ENCODE measurements around the gene MRPL34.

The MRPL34 gene

DNA sequence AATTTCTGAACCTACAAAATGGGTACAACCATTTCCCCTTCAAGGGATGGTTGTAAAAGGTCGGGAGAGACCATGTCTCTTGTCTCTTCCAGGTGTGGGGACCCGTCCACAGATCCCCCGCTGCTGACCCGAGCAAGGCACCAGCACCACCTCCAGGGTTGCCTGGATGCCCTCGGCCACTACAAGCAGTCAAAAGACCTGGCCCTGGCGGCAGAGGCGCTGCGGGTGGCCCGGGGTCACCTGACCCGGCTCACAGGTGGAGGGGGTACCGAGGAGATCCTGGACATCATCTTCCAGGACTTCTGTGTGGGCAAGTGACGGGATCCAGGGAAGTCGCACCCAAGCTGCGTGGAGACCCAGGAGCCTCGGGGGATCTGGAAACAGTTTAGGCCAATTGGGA is 35.7 kb downstream of the MRPL34 start:
- no peak for DNase-seq (ENCODE audit: low read depth)

DNA sequence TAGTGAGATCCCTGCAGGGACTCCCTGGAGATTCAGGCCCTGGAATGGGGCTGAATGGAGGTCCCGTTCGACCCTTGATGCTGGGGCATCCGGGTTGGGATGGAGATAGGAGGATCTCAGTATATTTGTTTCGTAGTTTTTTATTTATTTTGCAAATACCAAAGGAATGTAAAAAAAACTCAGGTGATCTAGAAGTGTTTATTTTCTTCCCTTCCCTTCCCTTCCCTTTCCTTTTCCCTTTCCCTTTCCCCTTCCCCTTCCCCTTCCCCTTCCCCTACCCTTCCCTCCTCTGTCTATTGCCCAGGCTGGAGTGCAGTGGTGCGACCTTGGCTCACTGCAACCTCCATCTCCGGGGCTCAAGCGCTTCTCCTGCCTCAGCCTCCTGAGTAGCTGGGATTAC is 36.2 kb downstream of the MRPL34 start:
- no peak for DNase-seq (ENCODE audit: low read depth)

DNA sequence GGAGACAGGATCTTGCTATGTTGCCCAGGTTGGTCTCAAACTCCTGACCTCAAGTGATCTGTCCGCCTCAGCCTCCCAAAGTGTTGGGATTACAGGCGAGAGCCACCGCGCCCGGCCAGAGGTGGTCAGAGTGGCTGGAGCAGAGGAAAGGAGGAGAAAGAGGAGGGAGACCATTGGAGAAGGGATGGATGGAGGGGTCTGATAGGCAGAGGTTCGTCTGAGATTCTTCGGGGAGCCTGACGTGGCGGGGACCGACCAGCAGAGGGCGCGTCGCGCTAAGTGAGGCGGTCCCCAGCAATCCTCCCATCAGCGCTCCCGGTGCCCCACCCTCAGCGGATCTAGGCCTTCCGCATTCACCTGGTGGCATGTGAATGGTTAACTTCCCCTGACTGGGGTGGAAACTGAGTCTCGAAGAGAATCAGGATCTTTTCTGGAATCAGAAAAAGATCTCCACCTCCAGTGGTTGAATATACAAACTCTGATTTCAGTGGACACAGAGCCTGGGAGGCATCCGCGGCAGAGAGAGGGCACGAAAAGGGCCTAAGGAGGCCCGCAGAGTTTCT is 40.5 kb downstream of the MRPL34 start:
- peak; percentile 67 for DNase-seq (ENCODE audit: low read depth)

DNA sequence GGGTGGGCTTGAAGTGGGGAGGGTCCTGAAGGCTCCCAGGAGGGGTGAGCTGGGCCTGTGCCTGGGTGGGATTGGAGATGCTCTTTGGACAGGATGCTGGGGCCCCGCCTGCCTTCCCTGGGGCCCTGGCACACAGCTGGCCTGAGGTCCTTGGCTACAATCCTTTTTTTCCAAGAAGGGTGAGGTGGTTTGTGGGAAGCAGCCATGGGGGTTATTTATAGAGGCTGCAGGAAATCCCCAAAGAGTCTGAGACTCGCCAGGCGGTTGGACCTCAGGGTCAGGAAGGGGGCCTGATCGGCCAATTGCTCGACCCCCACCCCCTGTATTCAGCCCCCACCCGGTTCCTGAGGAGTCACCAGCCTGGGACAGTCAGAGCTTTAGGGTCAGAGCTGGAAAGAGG is 41.7 kb downstream of the MRPL34 start:
- no peak for DNase-seq (ENCODE audit: low read depth)

DNA sequence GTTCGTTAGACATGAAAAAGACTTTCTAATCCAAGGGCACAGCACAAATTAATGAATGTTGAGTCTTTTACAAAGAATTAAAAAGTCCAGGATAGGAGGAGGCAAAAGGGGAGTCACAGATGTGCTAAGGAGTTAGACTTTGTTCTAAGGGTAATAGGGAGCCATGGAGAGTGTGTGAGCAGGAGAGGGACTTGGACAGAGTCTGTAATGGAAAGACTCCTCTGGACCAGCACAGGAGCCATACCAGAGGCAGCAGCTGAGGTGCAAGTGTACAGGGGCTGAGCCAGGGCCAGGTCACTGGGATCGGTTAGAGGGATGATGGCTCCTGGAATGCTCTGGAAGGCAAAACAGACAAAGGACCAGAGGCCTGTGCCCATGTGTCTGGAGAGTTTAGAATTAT is 42.2 kb downstream of the MRPL34 start:
- DNase-seq (ENCODE audit: low read depth), result no peak

DNA sequence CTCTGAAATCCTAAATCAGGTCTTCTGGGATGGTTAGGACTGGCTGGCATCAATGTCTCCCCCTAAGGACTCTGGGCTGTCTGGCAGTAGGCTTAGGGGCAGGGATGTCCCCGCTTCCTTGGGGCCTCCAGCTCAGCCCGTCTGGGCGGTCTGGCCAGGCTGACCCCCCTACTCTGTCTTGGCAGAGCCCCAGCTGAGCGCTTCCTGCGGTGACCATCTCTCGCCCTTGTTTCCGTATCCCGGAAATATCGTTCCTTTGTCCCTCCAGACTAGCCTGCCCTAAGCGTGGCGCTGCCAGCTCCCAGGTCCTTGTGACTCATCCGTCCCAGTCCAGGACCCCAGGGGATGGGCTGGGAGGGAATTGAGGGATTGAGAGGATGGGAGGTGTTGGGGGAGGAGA is 43.0 kb downstream of the MRPL34 start:
- DNase-seq (ENCODE audit: low read depth), result no peak

DNA sequence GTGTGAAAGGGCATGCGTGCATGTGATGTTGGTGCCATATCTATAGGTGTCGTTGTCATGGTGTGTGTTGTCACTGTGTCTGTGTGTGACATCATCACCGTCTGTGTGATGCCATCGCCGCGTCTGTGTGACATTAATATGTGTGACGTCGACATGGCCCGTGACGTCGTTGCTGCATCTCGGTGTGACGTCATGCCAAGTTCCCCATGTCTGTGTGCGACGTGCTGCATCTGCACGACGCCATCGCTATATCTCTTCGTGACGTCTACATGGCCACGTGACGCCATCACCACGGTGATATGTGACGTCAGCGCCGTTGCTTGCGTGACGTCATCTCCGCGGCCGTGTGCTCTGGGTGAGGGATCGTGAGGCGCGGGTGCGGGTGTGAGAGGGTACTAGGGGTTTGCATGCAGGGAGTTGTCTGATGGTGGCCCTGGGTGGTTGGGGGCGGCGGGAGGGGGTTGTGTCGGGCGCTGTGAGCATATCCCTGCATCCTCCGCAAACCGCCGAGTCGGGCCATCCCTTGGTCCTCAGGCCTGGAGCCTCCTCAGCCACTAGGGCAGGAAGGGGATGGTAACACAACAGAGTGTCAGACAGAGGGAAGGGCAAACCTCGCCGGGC is 46.3 kb downstream of the MRPL34 start:
- no peak for DNase-seq (ENCODE audit: low read depth)

DNA sequence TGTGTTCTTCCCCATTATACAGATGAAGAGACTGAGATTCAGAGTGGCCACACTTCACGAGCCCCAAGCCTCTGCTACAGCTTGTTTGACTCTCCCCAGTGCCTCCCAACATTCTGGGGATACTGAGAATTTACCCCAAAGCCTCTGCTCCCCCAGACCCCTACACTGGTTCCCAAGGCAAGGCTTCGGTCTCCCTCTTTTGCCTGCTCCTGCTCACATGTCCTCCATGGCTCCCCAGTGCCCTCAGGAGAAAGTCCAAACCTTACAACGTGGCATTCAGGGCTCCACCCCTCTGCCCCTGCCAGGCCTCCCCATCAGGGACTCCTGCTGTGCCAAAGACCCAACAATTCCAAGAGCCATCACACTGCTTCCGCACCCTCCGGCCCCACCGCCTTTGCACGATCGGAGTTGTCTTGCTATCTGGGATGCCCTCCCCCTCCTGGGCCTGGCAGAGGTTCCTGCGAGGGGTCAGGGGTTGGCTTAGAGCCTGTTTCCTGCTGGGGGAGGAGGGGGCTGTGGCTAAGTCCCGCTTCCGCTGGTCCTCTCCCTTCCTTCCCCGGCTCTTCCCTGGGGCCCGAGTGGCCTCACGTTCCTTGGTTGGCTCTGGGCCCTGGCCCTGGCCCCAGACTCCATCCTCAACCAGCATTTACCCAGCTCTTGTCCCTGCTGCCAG is 47.1 kb downstream of the MRPL34 start:
- no peak for DNase-seq (ENCODE audit: low read depth)

DNA sequence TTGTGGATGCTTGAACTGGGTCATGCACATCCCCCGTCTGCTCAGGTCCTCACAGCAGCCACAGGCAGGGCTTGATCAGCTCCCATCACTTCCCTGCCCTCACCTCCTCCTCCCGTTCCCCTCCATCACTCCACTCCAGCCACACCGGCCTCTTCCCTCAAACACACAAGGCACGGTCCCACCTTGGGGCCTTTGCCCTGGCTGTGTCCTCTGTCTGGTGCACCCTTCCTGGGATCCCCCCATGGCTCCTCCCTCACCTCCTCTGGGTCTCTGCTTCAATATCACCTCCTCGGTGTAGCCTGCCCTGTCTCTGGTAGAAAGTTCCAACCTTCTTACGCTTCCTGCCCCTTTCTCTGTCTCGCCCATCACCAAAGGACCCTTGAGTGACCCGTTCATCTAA is 47.7 kb downstream of the MRPL34 start:
- DNase-seq (ENCODE audit: low read depth), result no peak

Measured in activated T-helper 9 cell treated with anti-CD3 and anti-CD28 coated beads, Interleukin-2, amount 50 U/mL, for 16 hours (primary cell).